MM.1S (cell line): ENCODE data around the gene FCER1A.

Experiments
- CTCF ChIP-seq: fragments of 300-600 bp; sonication (generic); IDR thresholded peaks from 2 replicates; pipeline ENCODE4 v1.5.1; 2016; ENCODE audit warnings: antibody characterized with exemption, low read length, mixed read lengths
- EZH2 ChIP-seq: fragments of 300-600 bp; sonication (generic); optimal IDR thresholded peaks from 2 replicates; pipeline ENCODE3; 2017; ENCODE audit warnings: low read depth, mild to moderate bottlenecking, antibody characterized with exemption, low read length, mixed read lengths
- EZH2phosphoT487 ChIP-seq: fragments of 300-600 bp; sonication (generic); IDR thresholded peaks from 2 replicates; pipeline ENCODE4 v1.6.1; 2018; ENCODE audit warnings: antibody characterized with exemption, low read length

GRCh38 chr1:159266832-159267231 is 35.3 kb upstream of the FCER1A start:
- TF ChIP-seq CTCF (no peak), EZH2 (no peak), EZH2phosphoT487 (no peak)
